GM12873 (cell line): ENCODE measurements around the gene UQCRH.
A peak's percentile ranks its signal among the peaks of the same experiment; 100 is the strongest.

Source experiments
- TF ChIP-seq, protein P1 (sequence below): IDR thresholded peaks from 2 replicates; pipeline ENCODE4 v1.5.1; 2012; ENCODE audit warnings: low read depth, mild to moderate bottlenecking, moderate library complexity, low read length, control low read depth; ENCODE audit not compliant: insufficient read depth; ENCODE audit errors: missing control alignments

The UQCRH gene

DNA sequence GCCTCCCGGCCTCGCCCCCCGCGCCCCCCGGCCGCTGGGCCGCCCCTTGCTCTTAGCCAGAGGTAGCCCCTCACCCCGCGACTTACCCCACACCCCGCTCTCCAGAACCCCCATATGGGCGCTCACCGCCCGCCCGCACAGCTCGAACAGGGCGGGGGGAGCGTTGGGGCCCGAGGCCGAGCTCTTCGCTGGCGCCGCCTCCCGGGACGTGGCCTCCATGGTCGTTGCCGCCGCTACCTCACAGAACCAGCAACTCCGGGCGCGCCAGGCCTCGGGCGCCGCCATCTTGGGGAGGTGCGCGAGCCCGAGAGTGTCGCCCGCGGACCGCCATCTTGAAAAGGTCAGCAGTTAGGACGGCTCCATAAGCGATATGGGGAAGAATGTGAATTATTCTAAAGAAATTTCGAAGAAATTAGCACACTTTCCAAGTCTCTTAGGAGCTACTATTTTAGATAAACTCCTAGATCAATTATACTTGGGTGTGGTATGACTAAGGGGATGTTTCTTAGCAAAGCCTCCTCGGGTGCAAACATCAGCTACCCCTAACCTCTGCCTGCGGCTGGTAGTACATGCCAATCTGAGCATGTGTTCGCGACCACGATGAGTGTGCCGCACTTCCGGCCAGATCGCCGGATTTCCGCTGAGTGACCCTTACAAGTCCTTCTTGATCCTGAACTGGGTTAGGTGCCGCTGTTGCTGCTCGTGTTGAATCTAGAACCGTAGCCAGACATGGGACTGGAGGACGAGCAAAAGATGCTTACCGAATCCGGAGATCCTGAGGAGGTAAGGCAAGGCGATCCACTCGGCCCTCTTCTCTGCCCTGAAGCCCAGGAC is at the start of gene UQCRH, which contains the start of gene LRRC41:
Gene UQCRH, plus strand, starts transcription at position 661 of the 834 bp plus-strand sequence. Its CDS starts 69 bp downstream, at position 730.
Gene LRRC41, minus strand, starts transcription at position 579 of the 834 bp plus-strand sequence. Its CDS starts 294 bp downstream, at position 285.
- TF ChIP-seq, protein P1, sequence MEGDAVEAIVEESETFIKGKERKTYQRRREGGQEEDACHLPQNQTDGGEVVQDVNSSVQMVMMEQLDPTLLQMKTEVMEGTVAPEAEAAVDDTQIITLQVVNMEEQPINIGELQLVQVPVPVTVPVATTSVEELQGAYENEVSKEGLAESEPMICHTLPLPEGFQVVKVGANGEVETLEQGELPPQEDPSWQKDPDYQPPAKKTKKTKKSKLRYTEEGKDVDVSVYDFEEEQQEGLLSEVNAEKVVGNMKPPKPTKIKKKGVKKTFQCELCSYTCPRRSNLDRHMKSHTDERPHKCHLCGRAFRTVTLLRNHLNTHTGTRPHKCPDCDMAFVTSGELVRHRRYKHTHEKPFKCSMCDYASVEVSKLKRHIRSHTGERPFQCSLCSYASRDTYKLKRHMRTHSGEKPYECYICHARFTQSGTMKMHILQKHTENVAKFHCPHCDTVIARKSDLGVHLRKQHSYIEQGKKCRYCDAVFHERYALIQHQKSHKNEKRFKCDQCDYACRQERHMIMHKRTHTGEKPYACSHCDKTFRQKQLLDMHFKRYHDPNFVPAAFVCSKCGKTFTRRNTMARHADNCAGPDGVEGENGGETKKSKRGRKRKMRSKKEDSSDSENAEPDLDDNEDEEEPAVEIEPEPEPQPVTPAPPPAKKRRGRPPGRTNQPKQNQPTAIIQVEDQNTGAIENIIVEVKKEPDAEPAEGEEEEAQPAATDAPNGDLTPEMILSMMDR: peak; percentile 10

DNA sequence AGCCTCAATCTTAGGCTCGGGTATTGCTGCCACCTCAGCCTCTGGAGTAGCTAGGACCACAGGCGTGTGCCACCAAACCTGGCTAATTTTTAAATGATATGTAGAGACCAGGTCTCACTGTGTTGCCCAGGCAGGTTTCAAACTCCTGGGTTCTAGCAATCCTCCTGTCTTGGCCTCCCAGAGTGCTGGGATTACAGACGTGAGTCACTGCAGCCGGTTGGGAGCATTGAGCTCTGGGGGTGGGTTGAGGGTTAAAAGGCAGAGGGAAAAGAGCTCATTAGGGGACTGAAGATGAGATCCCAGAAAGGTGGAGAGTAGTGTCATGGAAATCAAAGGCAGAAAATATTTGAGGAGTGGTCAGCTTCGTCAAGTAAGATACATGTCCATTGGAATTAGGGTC is 48.8 kb upstream of the UQCRH start:
- TF ChIP-seq, protein P1: no peak

DNA sequence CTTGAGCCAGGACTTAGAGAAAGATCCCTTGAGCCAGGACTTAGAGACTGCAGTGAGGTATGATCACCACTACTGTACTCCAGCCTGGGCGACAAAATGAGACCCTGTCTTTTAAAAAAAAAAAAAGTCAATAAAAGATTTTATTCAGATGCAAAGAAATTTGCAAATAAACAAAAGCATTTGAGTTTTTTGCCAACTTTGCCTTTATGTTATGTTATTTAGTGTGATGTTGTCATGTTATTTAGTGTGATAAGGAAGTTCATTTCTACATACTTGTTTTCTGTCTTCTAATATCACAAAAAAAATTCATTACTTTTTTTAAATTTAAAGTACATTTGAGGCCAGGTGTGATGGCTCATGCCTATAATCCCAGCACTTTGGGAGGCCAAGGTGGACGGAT is 47.0 kb upstream of the UQCRH start:
- TF ChIP-seq, protein P1: no peak

DNA sequence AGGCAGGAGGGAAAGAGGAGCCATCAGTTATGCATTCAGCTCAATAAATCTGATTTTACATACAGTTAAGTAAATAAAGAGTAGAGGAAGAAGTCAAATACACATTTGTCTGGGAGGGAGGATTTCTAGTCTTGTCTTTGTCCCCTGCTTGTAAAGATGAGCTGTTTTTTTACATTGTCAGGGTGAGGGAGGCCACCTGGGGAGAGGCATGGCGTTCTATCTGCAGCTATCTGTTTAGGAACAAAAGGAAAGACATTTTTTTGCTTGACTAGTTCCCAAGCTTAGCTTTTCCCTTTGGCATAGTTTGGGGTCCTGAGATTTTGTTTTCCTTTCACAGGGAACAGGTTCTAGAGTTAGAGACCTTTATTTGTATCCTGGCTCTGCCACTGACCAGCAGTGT is 41.0 kb upstream of the UQCRH start:
- TF ChIP-seq, protein P1: no peak

DNA sequence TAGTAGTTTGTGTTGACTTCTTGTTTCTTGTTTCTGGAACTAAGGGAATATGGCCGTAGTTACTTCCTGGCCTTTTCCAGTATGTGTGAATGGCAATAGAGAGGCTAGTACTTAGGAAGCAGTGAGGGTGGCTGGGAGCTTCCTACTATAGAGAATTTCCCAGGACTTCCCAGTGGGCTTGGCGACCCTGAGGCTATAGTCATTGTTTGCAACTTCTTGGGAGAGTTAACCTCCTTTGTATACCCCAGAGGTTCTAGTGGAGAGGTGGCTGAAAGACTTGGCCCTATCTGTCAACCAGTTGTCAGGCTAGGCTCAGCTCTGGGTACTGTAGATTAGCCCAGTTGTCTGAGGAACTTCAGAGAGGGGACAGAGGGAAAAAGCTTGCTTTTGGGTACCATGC is 40.4 kb upstream of the UQCRH start:
- TF ChIP-seq, protein P1: no peak

DNA sequence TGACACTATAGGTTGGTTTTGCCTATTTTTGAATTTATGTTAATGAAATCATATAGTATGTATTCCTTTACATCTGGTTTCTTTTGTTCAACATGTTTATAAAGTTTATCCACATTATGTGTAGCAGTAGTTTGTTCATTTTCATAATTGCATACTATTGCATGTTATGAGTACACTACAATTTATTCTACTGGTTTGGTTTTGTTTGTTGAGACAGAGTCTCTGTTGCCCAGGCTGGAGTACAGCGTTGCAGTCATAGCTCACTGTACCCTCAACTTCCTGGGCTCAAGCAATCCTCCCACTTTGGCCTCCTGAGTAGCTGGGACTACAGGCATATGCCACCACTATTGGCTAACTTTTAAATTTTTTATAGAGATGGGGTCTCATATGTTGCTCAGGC is 34.9 kb upstream of the UQCRH start:
- TF ChIP-seq, protein P1: no peak

DNA sequence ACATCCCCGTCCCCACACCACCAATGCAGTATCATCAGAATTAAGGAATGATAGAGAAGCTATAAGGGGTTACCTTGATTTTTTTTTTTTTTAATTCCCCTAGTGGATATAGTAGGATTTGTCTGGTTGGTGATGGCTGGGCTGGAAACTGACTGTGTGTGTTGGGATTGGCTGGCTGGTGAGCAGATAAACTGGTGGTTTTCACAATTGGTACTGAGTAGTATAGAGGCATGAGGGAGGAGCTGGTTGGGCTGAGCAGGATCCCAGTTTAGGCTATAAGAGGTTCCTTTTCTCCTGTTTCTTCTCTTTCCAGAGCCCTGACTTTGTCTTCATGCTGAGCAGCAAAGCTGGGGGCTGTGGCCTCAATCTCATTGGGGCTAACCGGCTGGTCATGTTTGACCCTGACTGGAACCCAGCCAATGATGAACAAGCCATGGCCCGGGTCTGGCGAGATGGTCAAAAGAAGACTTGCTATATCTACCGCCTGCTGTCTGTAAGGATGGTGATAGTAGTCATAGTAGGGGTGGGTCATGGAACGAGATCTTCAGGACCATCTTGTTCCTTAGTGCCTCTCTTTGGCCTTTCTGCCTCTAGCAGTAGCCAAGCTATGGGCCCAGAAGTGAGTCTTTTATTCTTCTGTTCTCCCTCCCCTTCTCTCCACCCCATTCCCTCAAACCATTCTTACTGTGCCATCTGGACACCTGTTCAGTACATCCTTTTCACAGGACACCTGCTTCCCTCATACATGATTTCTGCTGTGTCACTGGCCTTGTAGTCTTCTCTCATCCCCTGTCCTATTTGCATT is 29.1 kb upstream of the UQCRH start:
- TF ChIP-seq, protein P1: no peak
